Umbilical cord (tissue), 2 donors: ENCODE results near the gene NTM. TPM values are rescaled to one million over a fixed set of nuclear protein-coding genes. Genes with fewer than 3 reads are reported as not detected.
A peak's percentile ranks its signal among the peaks of the same experiment; 100 is the strongest.

Experiments used
- DNase-seq: peaks from one replicate; pipeline ENCODE4 v3.0.0-alpha.2; 2015; ENCODE audit warnings: low spot score
- total RNA-seq: library from RNA; depleted of rRNA; stranded (reverse); fragments of >200 nt; gene quantifications from one replicate; pipeline ENCODE4 v1.2.3, GENCODE V29; 2014; ENCODE audit warnings: low replicate concordance; ENCODE audit not compliant: insufficient read depth

The NTM gene
- total RNA-seq, 1 donor from 2014 or later, result 8.9 TPM

DNA sequence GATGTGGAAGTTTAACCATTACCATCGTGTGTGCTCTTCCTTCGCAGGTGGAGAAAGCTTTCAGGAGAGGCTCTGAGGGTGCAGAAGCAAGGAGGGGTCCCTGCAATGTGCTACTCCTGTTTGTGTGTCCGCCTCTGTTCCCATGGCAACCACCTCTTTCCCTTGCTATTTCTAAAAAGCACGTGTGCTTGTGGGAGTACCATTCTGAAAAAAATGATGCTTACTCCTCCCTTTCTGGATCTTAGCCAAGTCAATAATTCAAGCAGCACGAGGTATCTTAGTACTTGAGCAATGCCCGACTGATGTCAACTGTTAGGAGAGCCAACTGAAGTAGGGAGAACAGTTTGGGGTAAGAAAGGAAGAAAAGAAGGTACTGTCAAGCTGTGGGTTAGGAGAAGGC lies 628.7 kb downstream of the NTM start:
- DNase-seq, result no peak

DNA sequence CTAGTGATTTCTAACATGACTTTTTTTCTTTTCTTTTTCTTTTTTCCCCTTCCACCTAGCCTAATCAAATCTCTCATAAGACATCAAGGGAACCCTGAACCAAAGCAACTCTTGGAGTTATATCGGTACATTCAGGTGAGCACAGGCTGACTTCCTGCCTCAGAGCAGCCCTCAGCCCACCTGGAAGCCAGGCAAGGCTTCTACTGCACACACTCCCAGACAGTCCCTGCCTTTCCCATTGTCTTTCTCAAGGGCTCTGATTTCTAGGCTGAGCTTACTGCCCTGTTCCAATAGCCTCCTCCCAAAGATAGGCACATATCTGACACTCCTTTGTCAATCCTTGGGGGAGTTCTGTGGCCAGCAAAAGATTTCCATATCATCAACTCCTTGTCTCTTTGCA lies 629.5 kb downstream of the NTM start:
- DNase-seq, result no peak

DNA sequence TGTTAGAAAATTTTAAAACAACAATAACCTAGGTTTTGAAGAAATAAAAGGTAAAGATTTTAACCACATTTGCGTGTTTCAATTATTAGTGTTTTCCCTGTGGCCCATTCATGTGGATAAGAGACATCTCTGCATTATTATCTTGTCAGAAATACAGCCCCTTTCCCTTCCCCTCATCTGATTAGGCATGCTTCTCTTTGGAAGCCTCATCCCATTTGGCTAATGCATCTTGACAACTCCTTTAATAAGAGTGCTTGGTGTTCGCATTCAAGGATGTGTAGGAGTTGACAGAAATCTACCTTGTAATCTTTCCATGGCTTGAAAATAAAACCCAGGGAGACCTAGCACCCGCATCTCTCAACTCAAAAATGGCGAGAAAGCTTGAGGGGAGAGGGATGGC lies 635.5 kb downstream of the NTM start:
- no peak for DNase-seq

DNA sequence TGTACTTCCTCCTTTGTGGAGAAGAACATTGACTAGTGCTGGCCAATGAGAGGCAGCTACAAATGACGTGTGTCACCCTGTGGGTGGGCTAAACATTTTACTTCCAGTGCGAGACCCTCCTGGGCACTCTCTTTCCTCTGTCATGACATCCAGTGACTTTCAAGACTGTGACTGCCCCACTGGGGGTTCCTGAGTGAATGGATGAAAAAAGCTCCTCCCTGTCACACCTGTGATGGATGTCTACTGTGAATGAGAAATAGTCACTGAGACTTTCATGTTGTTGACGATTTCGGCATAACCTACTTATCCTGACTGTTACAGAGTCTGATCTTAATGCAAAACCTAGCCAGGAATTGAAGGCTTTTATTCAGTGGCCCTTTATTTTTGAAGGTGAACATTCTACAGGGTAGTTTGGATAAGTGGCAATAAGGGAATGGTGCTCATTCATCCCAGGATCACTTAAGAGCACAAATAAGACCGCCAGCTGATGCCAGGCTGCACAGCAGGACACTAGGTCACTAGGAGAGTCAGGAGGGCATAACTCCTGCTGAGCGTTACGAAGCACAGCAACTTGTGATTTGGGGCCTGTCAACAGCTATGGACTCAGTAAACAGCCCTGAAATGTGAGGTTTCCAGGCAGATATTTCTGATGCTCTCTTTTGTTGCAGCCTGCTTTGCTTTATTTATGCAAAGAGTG lies 636.6 kb downstream of the NTM start:
- DNase-seq, result no peak

DNA sequence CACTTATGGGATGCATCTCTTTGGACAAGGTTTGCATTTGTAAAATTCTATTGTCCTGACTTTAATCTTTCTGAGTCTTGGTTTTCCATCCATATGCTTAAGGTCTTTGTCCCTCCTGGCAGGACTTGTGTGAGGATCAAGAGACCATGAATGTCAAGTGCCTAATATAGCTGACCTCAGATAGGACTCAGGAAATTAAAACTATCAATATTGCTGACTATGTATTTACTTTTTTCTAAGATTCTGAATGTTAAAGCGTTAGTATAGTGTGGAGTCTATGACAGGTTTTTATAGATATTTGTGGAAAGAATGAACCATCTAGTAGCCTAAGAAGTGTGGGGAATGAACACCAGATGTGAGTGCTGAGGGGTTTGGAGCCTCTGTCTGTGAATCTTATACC lies 637.8 kb downstream of the NTM start:
- DNase-seq, result no peak

DNA sequence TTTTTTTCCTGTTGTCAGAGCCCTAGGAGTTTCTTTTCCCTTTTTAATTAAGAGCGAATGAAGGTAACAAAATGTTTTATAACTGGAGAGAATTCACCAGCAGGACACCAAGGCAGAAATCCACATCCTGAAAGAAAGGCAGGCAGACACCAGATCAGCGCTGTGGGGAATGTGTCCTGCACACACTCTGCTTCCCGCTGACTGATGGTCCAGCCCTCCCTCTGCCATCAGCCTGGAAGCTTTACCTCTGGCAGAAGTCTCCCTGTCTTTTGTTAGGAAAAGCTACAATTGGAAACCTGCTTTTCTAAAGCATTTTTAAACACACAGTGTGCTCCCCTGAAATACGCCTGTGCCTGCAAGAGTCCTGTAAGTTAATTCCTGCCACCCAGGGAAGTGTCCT lies 638.5 kb downstream of the NTM start:
- no peak for DNase-seq

DNA sequence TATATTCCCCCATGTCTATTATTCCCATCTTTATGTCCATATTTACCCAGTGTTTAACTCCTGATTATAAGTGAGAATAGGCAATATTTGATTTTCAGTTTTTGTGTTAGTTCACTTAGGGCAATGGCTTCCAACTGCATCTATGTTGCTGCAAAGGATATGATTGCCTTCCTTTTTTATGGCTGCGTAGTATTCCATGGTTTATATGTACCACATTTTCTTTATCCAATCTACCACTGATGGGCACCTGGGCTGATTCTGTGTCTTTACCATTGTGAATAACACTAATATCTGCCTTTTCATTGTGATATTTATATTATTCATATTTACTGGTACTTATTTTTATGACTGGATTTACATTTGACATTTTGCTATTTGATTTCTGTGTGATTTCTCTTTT lies 649.6 kb downstream of the NTM start:
- DNase-seq, result no peak

DNA sequence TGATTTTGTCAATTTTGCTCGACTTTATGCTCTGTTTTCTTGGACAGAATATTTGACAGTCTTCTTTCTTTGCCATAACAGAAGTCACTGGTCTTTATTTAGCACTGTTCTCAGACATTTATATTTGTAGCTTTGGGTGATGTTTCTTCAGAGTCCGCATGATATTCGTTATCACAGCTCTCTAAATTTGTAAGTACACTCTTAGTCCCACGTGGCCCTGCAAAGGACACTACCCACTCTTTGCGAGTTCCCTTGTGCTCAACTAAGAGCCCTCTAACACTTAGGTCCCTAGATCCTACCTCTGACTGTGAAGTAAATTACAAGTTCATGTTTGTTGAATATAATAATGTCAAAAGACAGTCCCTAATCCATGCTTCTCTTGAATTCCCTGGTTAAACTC lies 651.9 kb downstream of the NTM start:
- no peak for DNase-seq

DNA sequence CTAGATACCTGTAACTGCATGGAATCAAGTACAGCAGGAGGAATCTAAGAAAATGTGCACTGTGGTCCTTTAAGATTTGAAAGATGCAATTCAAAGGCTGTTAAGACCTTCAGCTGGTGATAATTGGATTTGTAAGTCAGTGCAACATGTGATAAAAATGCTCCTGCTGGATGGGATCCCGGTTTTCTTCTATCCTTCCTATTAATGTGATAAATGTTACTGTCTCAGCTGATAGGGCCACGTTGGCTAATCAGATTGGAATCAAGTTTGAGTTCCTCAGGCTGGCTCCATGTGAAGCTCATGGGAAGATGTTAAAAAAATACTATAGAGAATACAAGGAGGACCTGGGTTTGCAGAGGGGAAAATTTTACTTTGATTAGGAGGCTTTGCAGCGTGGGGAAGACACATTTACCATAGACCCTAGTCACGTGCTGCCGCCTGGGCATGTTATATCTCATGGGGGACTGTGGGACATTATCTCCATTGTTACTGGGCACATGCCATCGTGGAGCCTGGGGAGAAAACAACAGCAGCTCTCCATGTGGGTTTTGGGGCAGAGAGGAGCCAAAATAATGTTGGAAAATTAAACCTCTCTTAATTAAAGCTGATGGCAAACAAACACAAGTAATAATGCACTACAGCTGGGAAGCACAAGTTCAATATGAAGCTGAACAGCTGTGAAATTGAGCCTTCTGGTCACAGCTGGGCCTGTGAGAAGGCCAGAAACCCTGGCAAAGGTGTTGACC lies 652.5 kb downstream of the NTM start:
- DNase-seq, result peak; percentile 24

DNA sequence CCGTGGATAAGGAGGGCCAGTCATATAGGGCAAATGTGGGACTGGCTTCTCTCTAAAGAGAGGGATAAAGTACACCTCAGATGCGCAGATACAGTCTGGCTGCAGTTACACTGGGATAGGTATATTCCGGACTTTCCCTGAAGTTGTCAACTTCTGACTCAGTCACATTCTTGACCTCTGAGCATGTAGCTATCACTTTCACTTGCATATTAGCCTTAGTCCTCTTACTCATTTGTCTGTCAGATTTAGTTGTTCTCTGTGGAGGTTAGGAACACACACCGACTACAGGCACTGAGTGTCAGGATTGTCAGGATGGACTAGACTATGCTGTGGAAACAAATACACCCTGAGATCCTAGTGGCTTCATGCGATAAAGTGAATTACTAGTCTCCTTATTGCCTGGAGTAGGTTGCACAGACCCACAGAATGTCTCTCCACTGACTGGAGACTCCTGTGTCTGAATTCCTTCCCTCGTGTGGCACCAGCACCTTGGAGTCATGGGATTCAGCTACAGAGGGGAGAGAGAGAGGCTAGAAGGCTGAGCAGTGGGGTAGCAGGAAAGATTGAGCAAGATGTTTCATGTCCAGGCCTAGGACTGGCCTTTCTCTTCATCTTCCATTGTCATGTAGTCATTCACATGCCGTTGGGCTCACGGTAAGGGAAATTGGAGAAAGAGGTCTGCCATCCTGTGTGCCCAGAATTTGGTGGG lies 654.3 kb downstream of the NTM start:
- DNase-seq, result no peak

DNA sequence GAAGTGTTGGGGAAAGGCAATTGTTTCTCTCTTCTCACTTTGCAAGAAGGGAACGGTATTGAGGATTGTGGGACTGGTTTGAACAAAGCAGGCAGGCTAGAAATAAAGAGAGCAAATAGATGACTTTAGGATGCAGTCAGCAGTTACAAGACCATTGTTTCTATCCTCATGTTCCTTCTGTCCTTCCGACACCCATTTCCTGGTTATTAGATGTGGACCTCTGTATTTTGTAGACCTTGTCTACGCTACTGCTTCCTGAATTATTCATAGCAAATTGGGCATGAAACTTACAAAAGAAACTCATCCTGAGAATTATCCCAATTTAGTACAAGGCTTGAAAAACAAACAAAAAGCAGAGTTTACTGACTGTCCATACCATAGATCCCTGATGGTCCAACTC lies 656.3 kb downstream of the NTM start:
- no peak for DNase-seq

DNA sequence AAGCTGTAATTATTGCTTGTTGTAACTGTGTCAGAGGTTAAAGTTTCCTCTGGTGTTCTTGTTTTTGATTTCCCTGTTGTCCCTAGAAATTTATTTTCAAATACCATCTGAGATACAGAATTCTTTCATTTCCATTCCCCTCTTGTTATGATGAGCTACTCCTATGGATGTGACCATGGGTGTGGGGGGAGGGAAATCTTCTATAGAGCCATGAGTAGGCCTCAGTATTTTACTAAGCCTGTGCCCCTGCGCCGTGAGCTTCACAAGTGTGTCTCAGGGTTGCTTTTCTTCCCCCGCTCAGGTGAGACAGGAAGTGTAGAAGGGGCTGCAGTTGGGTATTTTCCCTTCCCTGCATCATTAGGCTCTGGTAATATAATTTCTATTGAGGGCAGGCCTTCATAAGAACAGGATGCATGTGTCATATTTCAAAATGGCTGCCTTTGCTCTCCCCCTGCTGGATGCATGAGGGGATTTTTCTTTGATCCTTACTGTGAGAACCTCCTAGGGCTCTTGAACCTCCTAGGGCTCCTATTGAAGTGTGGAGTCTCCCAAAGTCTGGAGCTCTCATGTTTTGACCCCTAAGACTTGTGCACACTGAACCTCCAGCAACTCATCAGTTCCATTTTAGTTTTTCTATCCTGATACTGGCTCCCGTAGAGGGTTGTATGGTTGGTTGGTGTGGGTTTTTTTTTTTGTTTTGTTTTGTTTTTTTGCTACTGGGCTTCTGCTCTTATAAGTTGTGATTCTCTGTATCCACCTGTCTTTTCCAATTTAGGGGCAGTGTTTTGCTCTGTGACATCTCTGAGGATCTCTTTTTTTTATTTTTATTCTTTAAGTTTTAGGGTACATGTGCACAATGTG lies 658.2 kb downstream of the NTM start:
- DNase-seq, result peak; percentile 50

DNA sequence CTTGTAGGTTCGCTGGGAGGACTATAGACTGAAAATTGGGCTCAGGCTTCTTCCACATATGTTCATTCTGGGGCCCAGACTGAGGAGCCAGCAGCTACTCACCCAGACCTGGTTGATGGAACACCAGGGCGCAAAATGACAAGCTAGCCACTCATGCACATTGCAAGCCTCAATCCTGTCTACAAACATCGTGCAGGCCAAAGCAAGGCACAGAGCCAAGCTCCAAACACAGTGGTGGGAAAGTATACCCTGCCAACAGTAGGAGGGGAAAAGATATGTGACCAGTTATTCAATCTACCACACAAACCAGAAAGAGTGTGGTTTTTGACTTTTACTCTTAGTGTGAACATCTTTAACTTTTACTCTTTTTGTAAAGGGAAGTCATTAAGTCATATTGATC lies 660.5 kb downstream of the NTM start:
- no peak for DNase-seq

DNA sequence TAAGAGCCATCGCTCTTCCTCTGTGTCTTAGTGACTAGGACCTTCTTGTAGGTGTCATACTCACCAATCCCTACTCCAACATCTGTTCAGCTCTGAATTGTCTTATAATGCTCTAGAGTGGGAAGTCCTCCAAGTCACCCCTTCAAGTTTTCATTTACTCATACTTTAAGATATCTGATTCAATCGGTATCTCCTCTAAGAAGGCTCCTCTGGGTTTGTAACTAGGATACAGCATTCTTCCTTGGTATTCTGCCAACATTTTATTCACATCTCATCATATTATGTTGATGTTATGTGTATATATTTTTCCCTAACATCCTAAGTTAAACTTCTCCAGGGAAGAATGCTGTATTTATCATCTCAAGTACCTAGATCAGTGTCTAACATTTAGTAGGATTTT lies 662.1 kb downstream of the NTM start:
- DNase-seq, result peak; percentile 64

DNA sequence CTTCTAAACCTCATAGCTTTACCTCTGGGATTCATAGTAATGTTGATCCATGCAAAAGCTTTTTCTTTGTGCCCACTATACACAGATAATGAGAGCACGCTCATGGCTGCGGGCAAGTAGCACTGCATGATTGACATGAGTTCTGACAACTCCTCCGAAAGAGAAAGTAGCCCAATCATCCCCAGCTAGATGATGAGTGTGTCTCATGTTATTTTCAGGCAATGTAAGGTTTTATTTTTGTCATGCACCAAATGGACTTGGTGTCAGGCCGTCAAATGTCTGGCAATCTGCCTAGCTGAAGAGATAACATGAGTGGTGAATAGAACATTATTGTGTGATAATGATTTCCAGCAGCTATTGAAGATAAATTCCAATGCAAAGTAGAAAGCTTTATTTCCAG lies 662.6 kb downstream of the NTM start:
- DNase-seq, result peak; percentile 29

DNA sequence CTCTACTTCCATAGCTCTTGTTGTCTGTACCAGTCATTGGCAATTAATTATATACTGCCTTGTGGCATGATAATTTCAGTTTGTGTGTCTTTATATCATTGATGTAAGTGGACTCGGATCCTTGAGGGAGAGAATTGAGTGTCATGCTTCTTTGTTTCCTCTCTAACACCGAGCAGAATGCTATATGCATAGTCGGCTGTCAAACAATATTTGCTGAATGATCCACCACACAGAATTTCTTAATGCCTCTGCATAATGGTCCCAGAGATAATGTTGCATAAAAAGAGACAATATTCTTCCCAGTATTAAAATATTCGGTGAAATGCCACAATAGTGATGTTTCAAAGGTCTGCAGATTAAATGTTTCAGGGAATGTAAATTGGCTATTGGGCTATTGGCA lies 664.8 kb downstream of the NTM start:
- DNase-seq, result no peak

DNA sequence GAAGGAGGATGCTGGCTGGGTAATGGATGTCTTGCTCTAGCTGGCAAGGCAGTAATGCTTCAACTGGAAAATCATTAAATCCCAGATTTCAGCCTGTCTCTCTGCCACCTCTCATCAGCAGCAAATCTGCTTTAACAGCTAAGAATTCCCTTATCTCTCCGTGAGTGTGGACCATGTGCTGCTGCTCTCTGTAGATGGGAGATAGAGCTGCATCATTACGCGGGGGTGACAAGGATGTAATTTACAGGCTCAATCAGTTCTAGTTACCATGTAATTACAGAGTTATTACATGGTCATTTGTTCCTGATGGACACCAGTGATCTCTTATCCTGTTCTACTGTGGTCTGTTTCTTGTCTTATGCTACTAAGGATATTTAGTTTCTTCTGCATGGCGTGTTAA lies 665.4 kb downstream of the NTM start:
- no peak for DNase-seq

DNA sequence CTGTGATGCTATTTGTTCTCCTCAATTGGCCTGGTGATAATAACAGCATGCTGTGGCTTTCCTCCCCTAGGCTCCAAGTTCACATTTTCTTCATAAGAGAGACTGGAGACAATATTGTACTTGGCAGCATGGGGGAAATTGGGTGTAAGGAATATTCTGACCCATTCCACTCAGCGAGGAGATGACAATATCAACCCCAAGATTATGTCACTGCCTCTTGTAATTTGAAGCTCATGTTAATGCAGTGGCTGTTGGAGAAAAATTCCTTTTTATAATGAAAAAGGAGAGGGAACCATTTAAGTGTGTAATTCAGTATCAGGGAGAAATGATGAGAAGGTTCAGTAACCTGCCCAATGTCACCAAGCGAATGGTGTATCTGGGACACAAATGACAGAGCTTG lies 665.8 kb downstream of the NTM start:
- no peak for DNase-seq

DNA sequence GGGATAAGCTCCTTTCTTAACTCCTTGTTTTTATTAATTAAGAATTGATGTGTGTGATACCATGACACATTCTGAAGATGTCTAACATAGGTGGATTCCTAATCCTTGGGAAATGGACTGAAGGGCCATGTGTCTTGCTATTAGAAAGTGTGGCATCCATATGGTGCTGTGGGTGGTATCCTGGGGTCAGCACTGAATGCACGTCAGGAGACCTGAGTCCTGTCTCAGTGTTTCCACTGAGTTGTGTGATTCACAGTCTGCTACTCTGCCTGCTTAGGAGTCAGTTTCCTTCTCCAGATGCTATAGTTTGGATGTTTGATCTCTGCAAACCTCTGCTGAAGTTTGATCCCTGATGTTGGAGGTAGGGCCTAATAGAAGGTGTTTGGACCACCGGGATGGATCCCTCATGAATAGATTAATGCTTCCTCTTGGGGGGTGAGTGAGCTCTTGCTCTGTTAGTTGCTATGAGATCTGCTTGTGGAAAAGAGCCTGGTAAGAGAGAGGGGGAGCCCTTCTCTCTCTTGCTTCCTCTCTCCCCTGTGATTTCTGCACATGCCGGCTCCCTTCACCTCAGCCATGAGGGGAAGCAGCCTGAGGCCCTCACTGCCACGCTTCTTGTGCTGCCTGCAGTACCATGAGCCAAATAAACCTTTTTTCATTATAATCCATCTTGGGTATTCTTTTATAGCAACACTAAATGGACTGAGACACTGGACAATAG lies 666.5 kb downstream of the NTM start:
- DNase-seq, result no peak

DNA sequence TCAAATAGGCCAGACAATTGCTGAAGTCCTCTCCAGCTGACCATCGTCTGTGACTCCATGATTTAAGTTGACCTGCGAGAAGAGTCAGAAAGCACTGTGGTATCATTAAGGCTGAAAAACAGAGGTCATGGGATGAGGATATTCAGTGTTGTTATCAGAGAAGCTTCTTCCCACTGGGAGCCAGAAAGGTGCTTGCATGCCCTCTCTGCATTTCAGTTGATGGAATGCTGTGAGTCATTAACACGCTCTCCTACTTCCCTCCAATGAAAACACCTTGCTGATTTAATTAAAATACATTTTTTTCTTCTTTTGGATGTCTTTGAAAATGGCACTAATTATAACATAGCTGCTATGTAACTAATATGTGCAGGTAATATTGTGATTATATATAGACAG lies 667.0 kb downstream of the NTM start:
- DNase-seq, result no peak

DNA sequence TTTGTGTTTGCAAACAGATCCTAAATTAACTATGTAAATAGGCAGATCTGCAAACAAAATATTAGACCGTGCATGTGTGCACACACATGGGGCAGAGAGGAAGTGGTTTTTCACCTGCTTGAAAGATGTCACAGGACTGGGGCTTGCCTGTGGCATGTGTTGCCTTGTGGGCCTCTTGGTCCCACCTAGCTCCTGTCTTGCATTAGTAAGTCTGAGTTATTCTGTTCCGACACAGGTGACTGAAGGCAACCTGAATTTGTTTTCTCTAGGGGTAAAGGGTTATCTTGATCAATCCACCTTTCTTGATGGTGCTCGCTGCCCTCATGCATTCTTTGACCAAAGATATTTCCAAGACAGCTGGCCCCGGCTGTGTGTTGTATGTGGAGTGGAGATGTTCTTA lies 667.5 kb downstream of the NTM start:
- DNase-seq, result no peak
